Uterus (tissue), 2 donors: ENCODE data around the gene SLC25A46.

Experiments used
- POLR2A ChIP-seq, 2 donors: fragments of 450-650 bp; IDR thresholded peaks; one replicate each; pipeline ENCODE4 v1.6.1; 2016; ENCODE audit warnings: antibody characterized with exemption in 2 of 2, mild to moderate bottlenecking in 1 of 2, moderate library complexity in 1 of 2
- TF ChIP-seq, protein P1 (sequence below), 4 experiments: fragments of 200-600 bp in 2 of 4; fragments of 450-650 bp in 2 of 4; sonication (generic) in 2 of 4; IDR thresholded peaks; one replicate each; pipeline ENCODE4 v1.5.1; 2016 to 2019; ENCODE audit warnings: antibody characterized with exemption in 4 of 4, mild to moderate bottlenecking in 2 of 4, moderate library complexity in 1 of 4

DNA sequence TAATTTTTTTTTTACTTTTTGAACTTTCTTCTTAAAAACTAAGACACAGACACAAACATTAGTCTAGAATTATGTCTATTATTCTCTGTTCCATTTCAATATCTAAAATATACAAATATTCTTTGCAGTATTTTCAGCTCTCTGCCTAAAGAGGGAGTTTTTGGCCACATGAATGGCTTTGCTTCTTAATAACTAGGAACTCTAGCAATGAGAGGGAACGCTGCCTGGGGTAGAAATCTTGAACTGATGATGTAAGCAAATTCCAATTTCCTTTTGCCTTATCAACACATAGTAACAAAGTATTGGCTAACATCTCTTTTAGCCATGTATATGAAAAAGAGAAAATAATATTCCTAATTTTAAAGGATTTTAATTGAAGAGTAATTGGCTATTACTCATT, 51.9 kb downstream of the SLC25A46 start:
- TF ChIP-seq, protein P1, sequence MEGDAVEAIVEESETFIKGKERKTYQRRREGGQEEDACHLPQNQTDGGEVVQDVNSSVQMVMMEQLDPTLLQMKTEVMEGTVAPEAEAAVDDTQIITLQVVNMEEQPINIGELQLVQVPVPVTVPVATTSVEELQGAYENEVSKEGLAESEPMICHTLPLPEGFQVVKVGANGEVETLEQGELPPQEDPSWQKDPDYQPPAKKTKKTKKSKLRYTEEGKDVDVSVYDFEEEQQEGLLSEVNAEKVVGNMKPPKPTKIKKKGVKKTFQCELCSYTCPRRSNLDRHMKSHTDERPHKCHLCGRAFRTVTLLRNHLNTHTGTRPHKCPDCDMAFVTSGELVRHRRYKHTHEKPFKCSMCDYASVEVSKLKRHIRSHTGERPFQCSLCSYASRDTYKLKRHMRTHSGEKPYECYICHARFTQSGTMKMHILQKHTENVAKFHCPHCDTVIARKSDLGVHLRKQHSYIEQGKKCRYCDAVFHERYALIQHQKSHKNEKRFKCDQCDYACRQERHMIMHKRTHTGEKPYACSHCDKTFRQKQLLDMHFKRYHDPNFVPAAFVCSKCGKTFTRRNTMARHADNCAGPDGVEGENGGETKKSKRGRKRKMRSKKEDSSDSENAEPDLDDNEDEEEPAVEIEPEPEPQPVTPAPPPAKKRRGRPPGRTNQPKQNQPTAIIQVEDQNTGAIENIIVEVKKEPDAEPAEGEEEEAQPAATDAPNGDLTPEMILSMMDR (IDR thresholded peaks at IDR 0.05): no peak
- TF ChIP-seq POLR2A (IDR thresholded peaks at IDR 0.05): no peak
